HPDE6-E6E7 (cell line): ENCODE data around the gene ANKRD13A.
"Not testable (repeated sequence)": the region's sequence is repeated elsewhere in the genome, so short reads cannot be mapped to it uniquely, and the experiment has no call there.

ENCODE experiments used
- DNase-seq: peaks from one replicate; pipeline ENCODE4 v3.0.0; 2011; ENCODE audit warnings: missing footprints; ENCODE audit errors: extremely low spot score

ANKRD13A gene

DNA sequence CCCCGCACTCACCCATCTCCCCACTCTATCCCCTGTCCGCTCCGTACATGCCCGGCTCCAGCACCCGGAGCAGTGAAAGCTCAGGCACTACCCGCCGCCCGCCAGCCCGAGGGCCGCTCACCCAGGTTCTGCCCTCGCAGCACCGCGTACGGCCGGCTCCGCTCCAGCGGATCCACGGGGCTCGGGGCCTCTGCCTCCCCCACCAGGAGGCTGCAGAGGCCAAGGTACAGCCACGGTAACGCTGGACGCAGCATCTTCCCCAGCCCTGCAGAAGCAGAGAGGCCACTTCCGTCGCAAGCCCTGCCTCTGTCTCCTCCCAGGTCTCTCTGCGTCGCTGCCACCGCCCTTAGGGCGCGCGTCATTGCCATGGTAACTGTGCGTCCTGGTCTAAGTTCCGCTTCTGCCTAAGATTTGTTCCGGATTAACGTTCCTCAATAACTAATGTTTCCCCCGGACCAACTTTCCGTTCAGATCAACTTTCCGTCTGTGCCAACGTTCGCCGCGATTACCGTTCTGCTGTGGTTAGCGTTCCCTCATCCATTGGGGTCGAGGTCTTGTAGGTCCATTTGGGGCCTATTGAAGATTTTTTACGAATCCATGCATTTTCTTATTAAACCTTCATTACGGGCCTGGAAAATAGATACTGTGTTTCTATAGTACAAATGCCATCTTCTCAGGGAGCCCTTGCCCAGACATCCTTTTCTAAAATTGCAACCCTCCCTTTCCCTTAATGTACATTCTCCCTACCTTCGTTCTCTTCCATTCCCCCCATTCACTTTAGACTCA is 49.2 kb downstream of the ANKRD13A start, which contains the start of gene C12orf76:
Gene C12orf76, minus strand, starts transcription at position 281 of the 786 bp plus-strand sequence. Its CDS starts 27 bp downstream, at position 254.
- peak; percentile 94 for DNase-seq

DNA sequence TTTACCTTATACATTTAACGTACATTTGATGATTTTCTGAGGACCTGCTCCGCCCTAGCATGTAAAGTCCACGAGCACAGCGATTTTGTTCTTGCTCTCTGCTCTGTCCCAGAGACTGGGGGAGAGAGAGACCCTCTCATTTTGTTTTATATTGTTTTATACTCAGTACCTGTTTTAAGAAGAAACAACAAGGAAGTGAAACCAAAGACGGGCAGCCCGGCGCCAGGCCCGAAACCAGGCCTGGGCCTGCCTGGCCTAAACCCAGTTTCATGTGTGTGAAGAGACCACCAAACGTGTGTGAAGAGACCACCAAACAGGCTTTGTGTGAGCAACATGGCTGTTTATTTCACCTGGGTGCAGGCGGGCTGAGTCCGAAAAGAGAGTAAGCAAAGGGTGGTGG is 49.8 kb downstream of the ANKRD13A start:
- DNase-seq, result not testable (repeated sequence)

DNA sequence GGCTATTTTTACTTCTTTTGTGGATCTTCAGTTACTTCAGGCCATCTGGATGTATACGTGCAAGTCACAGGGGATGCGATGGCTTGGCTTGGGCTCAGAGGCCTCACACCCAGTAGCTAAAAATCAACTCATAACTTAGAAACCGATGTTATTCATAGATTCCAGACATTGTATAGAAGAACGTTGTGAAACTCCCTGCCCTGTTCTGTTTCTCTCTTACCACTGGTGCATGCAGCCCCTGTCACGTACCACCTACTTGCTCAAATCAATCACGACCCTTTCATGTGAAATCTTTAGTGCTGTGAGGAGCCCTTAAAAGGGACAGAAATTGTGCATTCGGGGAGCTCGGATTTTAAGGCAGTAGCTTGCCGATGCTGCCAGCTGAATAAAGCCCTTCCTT is 50.4 kb downstream of the ANKRD13A start:
- not testable (repeated sequence) for DNase-seq

DNA sequence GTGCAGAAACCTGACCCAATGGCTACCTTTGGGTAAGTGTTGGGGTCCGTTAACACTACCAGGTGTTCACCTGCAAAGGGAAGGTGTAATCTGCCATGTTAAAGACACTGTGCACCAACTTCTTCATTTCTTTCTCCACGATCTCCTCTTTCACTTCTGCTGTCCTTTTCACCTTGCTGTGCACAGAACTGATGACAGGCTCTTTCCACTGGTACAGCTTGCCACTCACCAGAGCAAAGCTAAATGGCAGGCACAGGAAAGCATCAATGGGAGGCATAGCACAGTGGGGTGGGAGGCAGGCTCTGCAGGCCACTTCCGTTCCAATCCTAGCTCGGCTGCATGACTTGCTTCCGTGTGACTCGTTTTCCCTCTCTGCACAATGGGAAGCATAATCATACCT is 51.7 kb downstream of the ANKRD13A start:
- DNase-seq, result no peak

DNA sequence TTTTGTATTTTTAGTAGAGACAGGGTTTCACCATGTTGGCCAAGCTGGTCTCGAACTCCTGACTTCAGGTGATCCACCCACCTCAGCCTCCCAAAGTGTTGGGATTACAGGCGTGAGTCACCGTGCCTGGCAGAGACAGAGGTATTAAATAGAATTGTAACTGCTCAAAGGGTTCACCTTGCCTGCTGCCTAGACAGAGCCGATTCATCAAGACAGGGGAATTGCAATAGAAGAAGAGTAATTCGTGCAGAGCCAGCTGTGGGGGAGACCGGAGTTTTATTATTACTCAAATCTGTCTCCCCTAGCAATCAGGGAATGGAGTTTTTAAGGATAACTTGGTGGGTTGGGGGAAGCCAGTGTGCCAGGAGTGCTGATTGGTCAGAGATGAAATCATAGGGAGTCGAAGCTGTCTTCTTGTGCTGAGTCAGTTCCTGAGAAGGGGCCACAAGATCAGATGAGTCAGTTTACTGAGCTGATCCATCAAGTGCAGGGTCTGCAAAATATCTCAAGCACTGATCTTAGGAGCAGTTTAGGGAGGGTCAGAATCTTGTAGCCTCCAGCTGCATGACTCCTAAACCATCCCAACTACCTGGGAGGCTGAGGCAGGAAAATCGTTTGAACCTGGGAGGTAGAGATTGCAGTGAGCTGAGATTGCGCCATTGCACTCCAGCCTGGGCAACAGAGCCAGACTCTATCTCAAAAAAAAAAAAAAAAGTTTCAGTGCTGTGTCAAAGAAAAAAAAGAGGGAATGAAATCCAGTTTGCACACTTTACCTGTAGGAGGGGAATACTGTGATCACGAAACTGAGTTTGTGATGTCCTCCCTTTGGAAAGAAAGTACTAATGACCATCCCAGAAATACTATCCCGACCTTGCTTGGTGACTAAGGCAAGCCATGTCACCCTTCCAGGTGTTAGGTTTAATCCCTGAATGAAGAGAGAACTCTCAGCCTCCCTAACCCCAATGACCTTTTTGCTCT is 56.4 kb downstream of the ANKRD13A start:
- DNase-seq, result not testable (repeated sequence)

DNA sequence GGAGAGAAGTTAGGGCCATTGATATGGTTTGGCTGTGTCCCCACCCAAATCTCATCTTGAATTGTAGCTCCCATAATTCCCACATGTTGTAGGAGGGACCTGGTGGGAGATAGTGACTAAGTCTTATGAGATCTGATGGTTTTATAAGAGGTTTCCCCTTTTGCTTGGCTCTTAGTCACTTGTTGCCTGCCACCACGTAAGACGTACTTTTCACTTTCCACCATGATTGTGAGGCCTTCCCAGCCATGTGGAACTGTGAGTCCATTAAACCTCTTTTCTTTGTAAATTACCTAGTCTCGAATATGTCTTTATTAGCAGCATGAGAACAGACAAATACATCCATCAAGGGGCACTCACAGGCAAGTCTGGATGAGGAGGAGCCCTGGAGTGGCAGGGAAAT is 57.4 kb downstream of the ANKRD13A start:
- not testable (repeated sequence) for DNase-seq

DNA sequence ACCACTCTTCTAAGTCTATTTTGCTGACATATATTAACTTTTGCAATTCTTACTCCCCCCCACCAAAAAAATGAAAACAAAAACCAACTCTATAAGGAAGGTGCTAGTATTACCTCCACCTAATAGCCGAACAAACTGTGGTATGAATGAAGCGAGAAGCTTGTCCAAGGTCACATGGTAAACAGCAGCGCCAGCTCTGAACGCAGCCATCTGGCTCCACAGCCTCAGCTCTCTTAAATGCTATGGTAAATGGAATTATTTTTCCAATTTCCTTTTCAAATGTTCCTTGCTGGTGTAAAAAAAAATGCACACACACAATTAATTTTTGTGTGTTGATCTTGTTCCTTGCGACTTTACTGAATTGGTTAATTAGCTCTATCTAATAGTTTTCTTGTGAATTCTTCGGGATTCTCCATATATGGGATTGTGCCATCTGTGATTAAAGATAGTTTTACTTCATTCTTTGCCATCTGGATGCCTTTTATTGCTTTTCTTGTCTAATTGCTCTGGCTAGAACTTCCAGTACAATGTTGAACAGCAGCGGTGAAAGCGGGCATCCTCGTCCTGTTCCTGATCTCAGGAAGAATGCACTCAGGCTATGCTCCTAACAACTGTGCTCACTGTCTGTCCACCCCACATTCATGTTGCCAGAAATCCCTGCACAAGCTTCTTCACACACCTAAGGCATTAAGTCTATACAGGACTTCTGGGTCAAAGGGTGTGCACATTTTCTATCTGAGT is 59.8 kb downstream of the ANKRD13A start:
- DNase-seq, result no peak

DNA sequence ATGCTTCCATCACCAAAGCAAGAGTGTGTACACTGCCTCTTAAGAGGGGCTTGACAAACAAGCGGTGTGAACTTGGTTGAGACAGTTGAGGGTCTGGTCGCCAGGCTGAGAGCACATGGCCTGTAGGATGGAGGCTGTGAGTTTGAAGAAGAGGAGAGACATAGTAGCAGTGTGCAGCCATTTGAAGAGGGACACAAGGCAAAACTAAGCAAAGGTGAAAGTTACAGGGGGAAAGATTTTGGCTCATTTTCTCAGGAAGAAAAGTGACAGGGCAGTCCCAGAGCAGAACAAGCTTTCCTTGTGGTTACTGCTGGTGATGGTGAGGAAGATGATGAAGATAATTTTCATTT is 60.4 kb downstream of the ANKRD13A start:
- no peak for DNase-seq

DNA sequence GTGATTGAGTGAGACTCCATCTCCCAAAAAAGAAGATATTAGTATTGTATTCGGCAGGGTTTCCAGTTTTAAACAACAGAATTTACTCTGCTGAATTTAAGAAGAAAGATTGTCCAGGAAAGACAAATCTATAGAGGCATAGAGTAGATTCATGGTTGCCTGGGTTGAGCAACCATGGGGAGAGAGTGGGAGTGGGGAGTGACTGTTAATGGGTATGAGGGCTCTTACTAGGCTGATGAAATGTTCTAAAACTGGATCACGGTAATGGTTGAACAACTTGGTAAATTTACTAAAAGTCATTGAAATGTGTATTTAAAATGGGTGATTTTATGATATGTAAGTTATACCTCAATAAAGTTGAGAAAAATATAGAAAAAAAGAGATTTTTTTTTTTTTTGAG is 63.0 kb downstream of the ANKRD13A start:
- DNase-seq, result no peak

DNA sequence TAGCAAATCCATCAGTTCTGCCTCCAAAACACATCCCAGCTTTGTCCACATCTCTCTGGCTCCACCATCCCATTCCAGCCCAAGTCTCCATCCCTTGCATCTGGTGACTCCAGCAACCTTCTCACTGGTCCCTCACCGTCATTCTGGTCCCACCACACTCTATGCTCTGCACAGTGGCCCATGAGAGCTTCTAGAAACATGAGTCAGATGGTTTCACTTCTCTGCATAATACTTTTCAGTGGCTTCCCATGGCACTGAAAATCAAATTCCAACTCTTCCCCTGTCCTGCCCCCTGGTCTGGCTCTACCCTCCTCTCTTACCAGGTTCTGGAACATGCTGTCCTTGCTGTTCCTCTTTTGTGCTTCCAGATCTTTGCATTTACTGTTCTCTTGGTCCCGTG is 66.3 kb downstream of the ANKRD13A start:
- no peak for DNase-seq

DNA sequence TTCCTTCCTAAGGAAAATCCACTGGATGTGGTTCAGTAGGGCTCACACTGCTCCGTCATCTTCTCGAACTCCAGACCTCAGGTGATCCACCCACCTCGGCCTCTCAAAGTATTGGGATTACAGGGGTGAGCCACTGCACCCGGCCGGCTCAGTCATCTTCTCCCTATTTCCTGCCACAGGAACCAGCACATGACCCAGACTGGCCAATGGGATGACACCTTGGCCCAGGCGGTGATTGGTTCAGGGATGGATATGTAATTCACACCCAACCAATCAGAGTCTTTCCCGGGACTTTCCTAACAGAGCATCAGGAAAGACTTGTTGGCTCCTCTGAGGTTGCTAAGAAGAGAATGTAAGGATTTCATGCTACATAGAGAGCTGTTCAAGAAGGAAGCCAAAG is 68.3 kb downstream of the ANKRD13A start:
- DNase-seq, result no peak

DNA sequence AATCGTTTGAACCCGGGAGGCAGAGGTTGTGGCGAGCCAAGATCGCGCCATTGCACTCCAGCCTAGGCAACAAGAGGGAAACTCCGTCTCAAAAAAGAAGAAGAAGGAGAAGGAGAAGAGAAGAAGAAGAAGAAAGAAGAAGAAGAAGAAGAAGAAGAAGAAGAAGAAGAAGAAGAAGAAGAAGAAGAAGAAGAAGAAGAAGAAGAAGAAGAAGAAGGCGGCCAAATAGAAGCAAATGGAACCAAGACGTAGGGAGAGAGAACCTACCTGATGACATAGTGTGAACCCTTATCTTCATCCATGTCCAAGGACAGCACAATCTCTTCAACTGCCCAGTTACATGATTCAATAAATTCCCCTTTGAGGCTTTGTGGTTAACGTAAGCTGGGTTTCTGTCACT is 68.9 kb downstream of the ANKRD13A start:
- not testable (repeated sequence) for DNase-seq

DNA sequence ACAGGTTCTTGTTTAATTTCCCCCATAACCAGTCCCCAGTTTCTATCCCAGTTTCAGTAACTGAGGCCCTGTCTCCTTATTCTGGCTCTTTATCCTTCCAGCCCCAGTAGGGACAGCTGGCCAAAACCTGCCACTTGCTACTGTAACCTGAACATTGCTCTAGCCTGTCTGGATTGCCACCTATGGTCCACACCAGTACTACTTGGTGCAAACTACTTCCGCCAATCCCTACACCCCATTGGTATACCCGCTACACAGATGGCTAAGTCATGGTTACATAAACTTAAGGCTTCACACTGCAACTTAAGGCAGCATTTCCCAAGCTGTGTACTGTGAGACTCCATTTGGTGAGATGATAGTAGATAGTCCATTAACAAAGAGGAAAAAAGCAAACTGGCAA is 69.4 kb downstream of the ANKRD13A start:
- no peak for DNase-seq

DNA sequence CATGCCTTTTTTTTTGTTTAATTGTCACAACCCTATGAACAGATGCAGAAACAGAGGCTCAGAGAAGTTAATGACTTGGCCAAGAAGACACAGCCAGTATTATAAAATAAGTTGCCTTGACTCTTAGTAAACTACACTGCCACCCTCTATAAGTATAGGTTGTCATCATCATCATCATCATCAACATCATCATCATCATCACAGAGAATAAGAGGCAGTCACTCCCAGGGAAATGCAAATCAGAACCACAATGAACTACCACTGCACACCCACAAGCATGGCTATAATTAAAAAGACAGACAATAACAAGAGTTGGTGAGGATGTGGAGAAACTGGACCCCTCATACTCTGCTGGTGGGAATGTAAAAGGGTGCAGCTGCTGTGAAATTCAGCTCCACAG is 72.3 kb downstream of the ANKRD13A start:
- no peak for DNase-seq

DNA sequence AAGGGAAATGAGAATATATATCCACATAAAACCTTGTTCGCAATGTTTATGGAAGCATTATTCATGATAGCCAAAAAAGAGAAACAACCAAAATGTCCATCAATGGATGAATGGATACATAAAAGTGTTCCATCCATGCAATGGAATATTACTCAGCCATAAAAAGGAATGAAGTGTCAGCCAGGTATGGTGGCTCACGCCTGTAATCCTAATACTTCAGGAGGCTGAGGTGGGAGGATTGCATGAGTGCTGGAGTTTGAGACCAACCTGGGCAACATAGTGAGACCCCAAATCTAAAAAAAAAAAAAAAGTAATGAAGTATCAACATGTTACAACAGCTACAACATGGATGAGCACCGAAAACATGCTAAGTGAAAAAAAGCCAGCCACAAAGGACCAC is 72.7 kb downstream of the ANKRD13A start:
- no peak for DNase-seq

DNA sequence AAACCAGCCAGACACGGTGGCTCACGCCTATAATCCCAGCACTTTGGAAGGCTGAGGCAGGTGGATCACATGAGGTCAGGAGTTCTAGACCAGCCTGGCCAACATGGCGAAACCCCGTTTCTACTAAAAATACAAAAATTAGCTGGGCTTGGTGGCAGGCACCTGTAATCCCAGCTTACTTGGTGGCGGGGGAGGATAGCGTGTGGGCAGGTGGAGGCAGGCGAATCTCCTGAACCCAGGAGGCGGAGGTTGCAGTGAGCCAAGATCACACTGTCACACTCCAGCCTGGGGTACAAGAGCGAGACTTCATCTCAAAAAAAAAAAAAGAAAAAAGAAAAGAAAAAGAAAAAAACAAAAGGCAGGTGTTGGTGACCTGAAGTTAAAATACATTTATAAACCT is 73.4 kb downstream of the ANKRD13A start:
- not testable (repeated sequence) for DNase-seq

DNA sequence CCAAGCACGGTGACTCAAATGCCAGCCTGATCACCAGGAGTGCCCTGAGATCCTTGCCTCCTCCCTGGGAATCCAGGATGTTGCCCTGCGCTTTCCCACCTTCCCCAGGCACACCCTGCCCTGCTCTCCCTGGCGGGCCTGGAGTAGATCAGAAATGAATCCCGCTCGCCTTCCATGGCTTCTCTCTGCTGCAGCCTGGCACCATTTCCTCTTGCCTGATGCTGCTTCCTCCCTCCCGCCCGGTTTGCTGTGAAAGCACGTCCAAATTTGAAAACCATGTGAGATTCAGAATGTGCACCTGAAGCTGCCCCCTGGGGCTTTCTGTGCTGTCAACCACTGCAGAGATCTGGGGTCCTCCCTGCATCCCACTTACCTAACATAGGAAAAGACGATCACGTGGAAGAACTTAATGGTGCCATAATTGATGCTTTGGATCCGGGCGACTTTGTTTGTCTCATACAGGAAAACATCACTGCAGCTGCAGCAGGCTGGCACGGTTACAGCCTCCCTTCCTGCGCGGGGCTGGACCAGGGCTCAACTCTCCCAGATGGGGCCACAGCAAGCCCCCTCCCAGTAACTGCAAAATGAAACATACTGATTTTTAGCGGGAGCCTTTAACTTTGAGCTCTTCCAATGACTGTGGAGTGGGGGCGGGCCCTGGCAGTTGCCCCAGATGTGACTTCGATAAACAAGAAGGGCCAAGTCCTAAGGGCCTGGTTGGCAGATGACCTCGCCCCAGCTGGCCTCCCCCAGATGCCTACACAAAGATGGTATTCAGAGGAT is 74.0 kb downstream of the ANKRD13A start:
- no peak for DNase-seq

DNA sequence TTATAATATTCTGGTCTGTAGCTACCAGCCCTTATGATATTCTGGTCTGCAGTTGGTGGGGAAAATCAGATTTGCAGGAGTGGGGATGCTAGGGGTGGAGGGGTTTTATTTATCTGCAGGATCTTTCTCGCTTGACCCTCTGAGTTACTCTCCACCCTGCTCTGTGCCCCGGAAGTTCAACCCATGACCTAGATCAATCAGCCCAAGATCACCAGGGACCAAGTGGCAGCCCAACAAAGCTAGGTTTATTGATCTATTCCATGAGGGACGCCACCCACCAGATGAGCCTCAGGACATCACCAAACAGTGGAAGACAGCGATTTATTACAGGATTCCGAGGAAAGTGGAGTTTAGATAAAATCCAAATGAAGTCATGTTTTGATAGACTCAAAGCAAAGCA is 74.9 kb downstream of the ANKRD13A start:
- DNase-seq, result no peak

DNA sequence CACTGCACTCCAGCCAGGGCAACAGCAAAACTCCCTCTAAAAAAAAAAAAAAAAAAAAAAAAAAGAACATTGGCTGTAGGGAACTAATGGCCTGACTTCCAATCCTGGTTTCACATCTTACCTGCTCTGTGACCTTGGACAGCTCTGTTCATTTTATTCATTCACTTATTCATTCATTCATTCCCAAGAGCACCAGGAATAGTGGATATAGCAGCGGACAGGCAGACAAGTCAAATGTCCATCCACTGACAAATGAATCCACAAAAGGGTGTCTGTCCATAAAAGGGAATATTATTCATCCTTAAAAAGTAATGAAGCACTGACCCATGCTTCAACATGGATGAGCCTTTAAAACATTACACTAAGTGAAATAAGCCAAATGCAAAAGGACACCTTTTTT is 76.7 kb downstream of the ANKRD13A start:
- DNase-seq, result no peak

DNA sequence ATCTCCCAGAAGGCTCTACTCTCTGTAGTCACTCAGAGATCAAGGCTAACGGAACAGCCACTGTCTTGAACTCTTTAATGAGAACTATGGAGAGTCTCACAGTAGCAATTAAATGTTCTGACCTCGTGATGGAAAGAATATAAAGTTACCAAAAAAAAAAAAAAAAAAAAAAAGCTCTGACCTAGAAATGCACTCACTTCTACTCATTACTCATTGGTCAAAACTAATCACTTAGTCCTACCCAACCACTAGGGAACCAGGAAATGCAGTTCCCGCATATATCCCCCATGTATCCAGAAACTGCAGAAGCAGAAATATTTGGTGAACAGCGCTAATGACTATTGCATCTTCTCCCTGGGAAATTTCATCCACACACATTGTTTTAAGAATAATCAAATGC is 78.6 kb downstream of the ANKRD13A start:
- no peak for DNase-seq
